Heart left ventricle (tissue), 16 donors: ENCODE measurements around the gene TPSD1. TPM values are rescaled to one million over a fixed set of nuclear protein-coding genes. Genes with fewer than 3 reads are reported as not detected.

Experiments used
- ATAC-seq, 4 donors: fragments of 200-7000 bp; cut with Tn5 transposase; one replicate each; pipeline ENCODE4 v1.9.1; 2020 to 2022; ENCODE audit warnings: moderate library complexity in 4 of 4, mild to moderate bottlenecking in 3 of 4, moderate number of reproducible peaks in 1 of 4
- DNase-seq, 5 donors: peaks; one replicate each; pipeline ENCODE4 v3.0.0-alpha.2; 2020
- H3K27ac ChIP-seq, 12 donors: fragments of 200-600 bp; sonication (generic) in 4 of 12; one replicate each; pipeline versions ENCODE4 v1.5.0 to v1.8.0; 2016 to 2022; ENCODE audit warnings: mild to moderate bottlenecking in 2 of 12
- H3K27me3 ChIP-seq, 9 donors: fragments of 200-600 bp; sonication (generic) in 2 of 9; one replicate each; pipeline versions ENCODE4 v1.5.1 to v1.8.0; 2016 to 2022; ENCODE audit warnings: mild to moderate bottlenecking in 3 of 9
- H3K36me3 ChIP-seq, 9 donors: fragments of 200-600 bp; sonication (generic) in 2 of 9; one replicate each; pipeline versions ENCODE4 v1.5.0 to v1.8.0; 2018 to 2022; ENCODE audit warnings: mild to moderate bottlenecking in 2 of 9
- H3K4me1 ChIP-seq, 12 donors: fragments of 200-600 bp; sonication (generic) in 4 of 12; one replicate each; pipeline versions ENCODE4 v1.5.0 to v1.8.0; 2016 to 2022; ENCODE audit warnings: mild to moderate bottlenecking in 3 of 12
- H3K4me3 ChIP-seq, 12 donors: fragments of 200-600 bp; sonication (generic) in 4 of 12; one replicate each; pipeline versions ENCODE4 v1.5.0 to v1.8.0; 2017 to 2022; ENCODE audit warnings: mild to moderate bottlenecking in 9 of 12, moderate library complexity in 4 of 12
- H3K9me3 ChIP-seq, 12 donors: fragments of 200-600 bp; sonication (generic) in 4 of 12; one replicate each; pipeline versions ENCODE4 v1.5.0 to v1.8.0; 2016 to 2022; ENCODE audit warnings: mild to moderate bottlenecking in 1 of 12
- POLR2A ChIP-seq, 2 donors: fragments of 450-650 bp; IDR thresholded peaks; one replicate each; pipeline ENCODE4 v1.6.1; 2017; ENCODE audit warnings: antibody characterized with exemption in 2 of 2, mild to moderate bottlenecking in 2 of 2, moderate library complexity in 2 of 2
- WGBS, 4 donors: extraction: QIAGEN DNeasy Blood & Tissue Kit in 2 of 4; methylation state at CpG; one replicate each; pipeline versions ENCODE4 v1.1.5 to v1.1.7; 2013 to 2018; 5-methylcytosine and 5-hydroxymethylcytosine counted together
- intact Hi-C, 10 donors: fragments of 100-400 bp; cut with DNase I; formaldehyde crosslinking; loops; one replicate each; pipeline versions ENCODE4 v1.11.1 to v1.14.2; 2022
- polyA plus RNA-seq, 2 donors: library from polyadenylated mRNA; stranded (reverse); fragments of 200-250 nt; gene quantifications; one replicate each; pipeline ENCODE4 v1.2.3, GENCODE V29; 2013
- total RNA-seq, 9 donors: library from RNA; depleted of rRNA in 2 of 9; stranded (reverse); fragments of >200 nt in 2 of 9; fragmentation: NEBNext Ultra II Directional in 3 of 9; extraction: Animal tissue kit (Norgen Biotek cat#: 25700) in 3 of 9; gene quantifications; one replicate each; pipeline versions ENCODE4 v1.1.0 to v1.2.4, GENCODE V29; 2016 to 2023
- TF ChIP-seq, protein P1 (sequence below), 12 donors: fragments of 200-600 bp; sonication (generic) in 4 of 12; IDR thresholded peaks; one replicate each; pipeline versions ENCODE4 v1.5.0 to v1.8.0; 2018 to 2022; ENCODE audit warnings: antibody characterized with exemption in 12 of 12, mild to moderate bottlenecking in 5 of 12
- donor health status: ischemic (EF 13 %, LVEDD 7.1; RV severe dilation, severe dysfunction).
- donor health status: healthy with polysubstance abuse.
- donor health status: DM: no; HTN: yes; CAD: no.
- donor health status: DM: no; HTN: no; CAD: no.
- donor health status: ischemic (EF 25% LVEDD 6.9; RV normal size, moderate dysfunction).
- donor health status: ischemic (EF 25% LVEDD 5.7; RV mildly dilated, moderate dysfunction).
- donor health status: healthy.
- donor health status: DM: yes; HTN: yes; CAD: no.
- donor health status: ischemic (EF 35%, LVEDD 5.7; RV mildly dilated, moderate dysfunction).
- donor health status: nonischemic (EF 11% LVEDD 7.7; RV severe dilation, severe dysfunction).
- donor health status: DM: yes; HTN: yes; CAD: no.
- donor health status: PGD.
- donor health status: ischemic (EF 29% LVEDD 5.4; RV normal size, mild dysfunction).
- donor health status: nonischemic (EF 23%, LVEDD 6.1; RV moderate dilation, normal function).

TPSD1 gene
- total and polyA plus RNA-seq, 11 donors: 0.17 to 0.38 TPM; not detected in 9

GRCh38 chr16:1218930-1219611, 36.8 kb upstream of the TPSD1 start:
- H3K4me1 ChIP-seq: peaks cover 0 to 4% (median 0%) of the 10 kb centered on the region in 12 donors
- 80 to 88% (median 85%) methylated on average over 22 to 24 of the region's 24 CpGs for WGBS, 4 donors
- intact Hi-C loops: no loop called here
- DNase-seq (no peak), ATAC-seq (no peak)
- H3K36me3 ChIP-seq: no peaks in the 10 kb centered on the region
- no peak overlapping the region for H3K27ac ChIP-seq
- no peaks in the 10 kb centered on the region for H3K27me3 ChIP-seq
- H3K9me3 ChIP-seq: no peaks in the 10 kb centered on the region
- no peak overlapping the region for H3K4me3 ChIP-seq
- TF ChIP-seq POLR2A (IDR thresholded peaks at IDR 0.05): no peak
- TF ChIP-seq, protein P1, sequence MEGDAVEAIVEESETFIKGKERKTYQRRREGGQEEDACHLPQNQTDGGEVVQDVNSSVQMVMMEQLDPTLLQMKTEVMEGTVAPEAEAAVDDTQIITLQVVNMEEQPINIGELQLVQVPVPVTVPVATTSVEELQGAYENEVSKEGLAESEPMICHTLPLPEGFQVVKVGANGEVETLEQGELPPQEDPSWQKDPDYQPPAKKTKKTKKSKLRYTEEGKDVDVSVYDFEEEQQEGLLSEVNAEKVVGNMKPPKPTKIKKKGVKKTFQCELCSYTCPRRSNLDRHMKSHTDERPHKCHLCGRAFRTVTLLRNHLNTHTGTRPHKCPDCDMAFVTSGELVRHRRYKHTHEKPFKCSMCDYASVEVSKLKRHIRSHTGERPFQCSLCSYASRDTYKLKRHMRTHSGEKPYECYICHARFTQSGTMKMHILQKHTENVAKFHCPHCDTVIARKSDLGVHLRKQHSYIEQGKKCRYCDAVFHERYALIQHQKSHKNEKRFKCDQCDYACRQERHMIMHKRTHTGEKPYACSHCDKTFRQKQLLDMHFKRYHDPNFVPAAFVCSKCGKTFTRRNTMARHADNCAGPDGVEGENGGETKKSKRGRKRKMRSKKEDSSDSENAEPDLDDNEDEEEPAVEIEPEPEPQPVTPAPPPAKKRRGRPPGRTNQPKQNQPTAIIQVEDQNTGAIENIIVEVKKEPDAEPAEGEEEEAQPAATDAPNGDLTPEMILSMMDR (IDR thresholded peaks at IDR 0.05): no peak

GRCh38 chr16:1220098-1220728, 35.7 kb upstream of the TPSD1 start:
- Histone ChIP-seq H3K4me1 (peaks cover 0 to 4% (median 0%) of the 10 kb centered on the region in 12 donors), H3K36me3 (no peaks in the 10 kb centered on the region), H3K4me3 (no peak overlapping the region), H3K27me3 (no peaks in the 10 kb centered on the region), H3K9me3 (no peaks in the 10 kb centered on the region), H3K27ac (no peak overlapping the region)
- intact Hi-C loops: no loop called here
- no peak for TF ChIP-seq POLR2A (IDR thresholded peaks at IDR 0.05)
- TF ChIP-seq, protein P1 (IDR thresholded peaks at IDR 0.05): no peak
- ATAC-seq (no peak), DNase-seq (no peak)
- WGBS, 4 donors: 91 to 95% (median 93%) methylated on average over 11 to 55 of the region's 55 CpGs

- H3K27ac ChIP-seq: peak overlapping the region in 1 of 12 donors; percentile 5
- ATAC-seq (peak in 2 of 4 donors; percentile 26 to 33), DNase-seq (no peak)
- no peaks in the 10 kb centered on the region for H3K9me3 ChIP-seq
- no peaks in the 10 kb centered on the region for H3K27me3 ChIP-seq
- no peak for TF ChIP-seq POLR2A (IDR thresholded peaks at IDR 0.05)
- TF ChIP-seq, protein P1 (IDR thresholded peaks at IDR 0.05): no peak
- no peaks in the 10 kb centered on the region for H3K36me3 ChIP-seq
- WGBS, 4 donors: 69 to 88% (median 82%) methylated on average over 29 to 48 of the region's 48 CpGs
- H3K4me1 ChIP-seq: peaks cover 0 to 4% (median 0%) of the 10 kb centered on the region in 12 donors
- intact Hi-C loops: no loop called here
- H3K4me3 ChIP-seq: no peak overlapping the region
These were observed 34.8 kb upstream of the TPSD1 start for GRCh38 chr16:1220841-1221627.
